GM12801 (cell line): ENCODE results near the gene VMO1.

Source experiments
- TF ChIP-seq, protein P1 (sequence below): IDR thresholded peaks from one replicate; pipeline ENCODE4 v1.5.1; 2011; ENCODE audit warnings: control low read depth; ENCODE audit not compliant: insufficient read length; ENCODE audit errors: extremely low read depth

VMO1 gene

DNA sequence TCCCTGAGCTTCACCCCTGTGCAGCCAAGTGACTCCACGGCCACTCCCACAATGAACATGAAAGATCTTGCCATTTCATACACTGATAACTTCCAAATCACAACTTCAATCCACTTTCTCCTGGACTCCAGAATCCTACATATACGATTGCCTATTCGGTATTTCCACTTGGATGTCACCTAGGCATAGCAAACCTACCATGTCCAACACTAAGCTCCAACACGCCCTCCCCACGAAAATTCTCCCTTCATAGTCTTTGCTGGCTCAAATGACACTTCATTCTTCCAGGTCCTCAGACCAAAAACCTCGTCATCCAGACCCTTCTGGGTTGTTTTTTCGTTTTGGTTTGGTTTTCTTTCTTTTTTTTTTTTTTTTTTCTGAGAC lies 4.5 kb upstream of the VMO1 start:
- TF ChIP-seq, protein P1, sequence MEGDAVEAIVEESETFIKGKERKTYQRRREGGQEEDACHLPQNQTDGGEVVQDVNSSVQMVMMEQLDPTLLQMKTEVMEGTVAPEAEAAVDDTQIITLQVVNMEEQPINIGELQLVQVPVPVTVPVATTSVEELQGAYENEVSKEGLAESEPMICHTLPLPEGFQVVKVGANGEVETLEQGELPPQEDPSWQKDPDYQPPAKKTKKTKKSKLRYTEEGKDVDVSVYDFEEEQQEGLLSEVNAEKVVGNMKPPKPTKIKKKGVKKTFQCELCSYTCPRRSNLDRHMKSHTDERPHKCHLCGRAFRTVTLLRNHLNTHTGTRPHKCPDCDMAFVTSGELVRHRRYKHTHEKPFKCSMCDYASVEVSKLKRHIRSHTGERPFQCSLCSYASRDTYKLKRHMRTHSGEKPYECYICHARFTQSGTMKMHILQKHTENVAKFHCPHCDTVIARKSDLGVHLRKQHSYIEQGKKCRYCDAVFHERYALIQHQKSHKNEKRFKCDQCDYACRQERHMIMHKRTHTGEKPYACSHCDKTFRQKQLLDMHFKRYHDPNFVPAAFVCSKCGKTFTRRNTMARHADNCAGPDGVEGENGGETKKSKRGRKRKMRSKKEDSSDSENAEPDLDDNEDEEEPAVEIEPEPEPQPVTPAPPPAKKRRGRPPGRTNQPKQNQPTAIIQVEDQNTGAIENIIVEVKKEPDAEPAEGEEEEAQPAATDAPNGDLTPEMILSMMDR, result no peak

DNA sequence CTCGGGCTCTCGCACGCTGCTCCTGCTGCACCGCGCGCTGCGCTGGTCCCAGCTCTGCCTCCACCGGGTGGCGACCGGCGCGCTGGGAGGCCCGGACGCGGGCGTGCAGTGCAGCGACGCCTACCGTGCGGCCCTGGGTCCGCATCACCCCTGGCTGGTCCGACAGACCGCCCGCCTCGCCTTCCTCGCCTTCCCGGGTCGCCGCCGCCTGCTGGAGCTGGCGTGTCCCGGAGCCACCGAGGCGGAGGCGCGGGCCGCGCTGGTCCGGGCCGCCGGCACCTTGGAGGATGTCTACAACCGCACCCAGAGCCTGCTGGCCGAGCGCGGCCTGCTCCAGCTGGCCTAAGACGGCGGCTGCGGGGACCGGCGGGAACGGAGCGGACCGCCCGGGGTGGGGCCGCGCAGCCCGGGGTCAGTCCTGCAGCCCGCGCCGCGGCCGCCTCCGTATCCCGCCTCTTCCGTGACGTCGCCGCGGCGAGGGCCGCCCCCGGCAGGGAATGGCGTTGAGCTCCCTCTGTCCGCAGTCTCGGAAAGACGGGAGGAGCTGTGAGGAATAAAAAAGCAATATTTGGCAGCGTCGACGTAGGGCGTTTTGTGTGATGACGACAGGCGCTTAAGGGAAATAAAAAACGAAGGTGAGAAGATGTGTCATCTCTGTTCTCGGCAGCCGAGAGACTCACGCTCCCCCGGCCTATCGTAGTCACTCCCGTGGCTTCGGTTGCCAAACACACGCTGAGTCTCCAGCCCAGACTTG lies 4.0 kb upstream of the VMO1 start:
- TF ChIP-seq, protein P1, result no peak

DNA sequence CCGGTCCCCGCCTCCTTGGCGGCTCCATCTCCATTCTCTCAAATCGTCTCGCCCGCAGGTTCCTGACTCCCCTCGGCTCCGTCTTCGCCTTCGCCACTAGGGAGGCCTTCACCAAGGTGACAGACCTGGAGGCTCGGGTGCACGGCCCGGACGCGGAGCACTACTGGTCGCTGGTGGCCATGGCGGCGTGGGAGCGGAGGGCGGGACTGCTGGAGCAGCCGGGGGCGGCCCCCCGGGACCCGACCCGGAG lies 3.5 kb upstream of the VMO1 start:
- TF ChIP-seq, protein P1, result no peak

DNA sequence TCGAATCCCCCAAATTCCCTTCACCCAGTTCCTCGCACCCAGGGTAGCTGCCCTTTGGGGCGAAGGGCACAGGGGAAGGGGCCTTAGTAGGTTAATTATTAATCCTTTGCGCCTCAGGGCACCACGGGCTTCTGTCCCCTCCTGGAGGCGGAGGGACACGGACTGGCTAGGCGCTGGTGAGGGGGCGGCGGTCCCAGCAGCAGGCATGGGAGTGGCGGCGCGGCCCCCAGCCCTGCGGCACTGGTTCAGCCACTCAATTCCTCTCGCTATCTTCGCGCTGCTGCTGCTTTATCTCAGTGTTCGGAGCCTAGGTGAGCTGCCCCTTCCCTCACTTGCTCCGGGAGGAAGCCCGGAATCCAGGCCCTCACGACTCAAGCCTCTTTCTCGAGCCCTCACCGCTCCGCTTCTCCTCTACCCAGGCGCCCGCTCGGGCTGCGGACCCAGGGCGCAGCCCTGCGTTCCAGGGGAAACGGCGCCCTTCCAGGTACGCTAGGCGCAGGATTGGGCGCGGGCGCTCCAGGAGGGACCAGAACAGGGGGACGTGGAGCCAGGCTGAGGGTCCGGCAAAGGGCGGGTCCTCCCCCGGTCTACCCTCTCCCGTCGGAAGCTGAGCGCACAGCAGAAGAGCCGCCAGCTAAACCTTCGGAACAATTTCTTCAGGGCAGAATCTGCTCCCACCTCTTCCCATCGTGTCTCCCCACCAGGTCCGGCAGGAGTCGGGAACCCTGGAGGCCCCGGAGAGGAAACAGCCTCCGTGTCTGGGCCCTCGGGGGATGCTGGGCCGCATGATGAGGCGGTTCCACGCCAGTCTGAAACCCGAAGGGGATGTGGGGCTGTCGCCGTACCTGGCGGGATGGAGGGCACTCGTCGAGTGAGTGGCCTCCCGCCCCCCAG lies 2.9 kb upstream of the VMO1 start, which contains the start of gene GLTPD2:
Gene GLTPD2, plus strand, starts transcription at position 158 of the 894 bp plus-strand sequence. Its CDS starts 48 bp downstream, at position 206.
- TF ChIP-seq, protein P1, result no peak

DNA sequence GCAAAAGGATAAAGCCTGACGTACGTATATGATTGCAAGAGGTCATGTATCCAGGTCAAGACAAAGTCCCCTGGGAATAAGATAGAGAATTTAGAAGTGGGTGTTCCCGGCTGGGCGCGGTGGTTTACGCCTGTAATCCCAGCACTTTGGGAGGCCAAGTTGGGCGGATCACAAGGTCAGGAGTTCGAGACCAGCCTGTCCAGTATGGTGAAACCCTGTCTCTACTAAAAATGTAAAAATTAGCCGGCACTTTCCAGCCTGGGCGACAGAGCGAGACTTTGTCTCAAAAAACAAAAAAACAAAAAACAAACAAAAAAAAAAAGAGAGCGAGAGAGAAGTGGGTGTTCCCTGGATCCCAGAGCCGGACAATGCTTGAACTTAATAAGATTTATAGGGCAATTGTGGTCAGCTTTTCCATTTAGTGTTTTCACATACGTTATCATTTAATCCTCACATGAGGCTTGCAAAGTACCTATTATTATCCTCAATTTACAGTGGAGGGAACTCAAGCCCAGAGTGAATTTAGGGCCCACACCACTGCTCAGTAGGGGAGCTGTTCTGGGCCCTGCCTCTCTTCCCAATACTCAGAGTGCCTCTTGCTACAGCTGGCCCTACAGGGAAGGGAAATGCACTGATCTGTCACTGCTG lies 2.1 kb upstream of the VMO1 start:
- TF ChIP-seq, protein P1, result no peak

DNA sequence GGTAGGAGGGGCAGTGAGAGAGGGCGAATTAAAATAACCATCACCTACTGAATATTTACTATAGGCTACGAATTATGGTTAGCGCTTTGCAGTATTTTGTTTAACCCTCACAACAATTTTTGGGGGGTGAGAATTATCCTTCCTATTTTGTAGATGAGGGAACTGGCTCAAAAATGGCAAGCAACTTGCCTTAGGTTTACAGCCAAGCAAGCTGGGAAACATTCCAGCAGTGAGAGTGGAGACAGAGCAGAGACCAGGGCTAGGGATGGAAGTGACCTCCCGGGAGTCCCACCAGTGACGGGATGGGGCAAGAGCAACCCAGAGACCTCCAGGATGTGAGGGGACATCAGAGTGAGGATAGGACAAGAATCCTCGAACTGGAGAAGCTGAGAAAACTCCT lies 352 bp upstream of the VMO1 start:
- TF ChIP-seq, protein P1, result no peak

DNA sequence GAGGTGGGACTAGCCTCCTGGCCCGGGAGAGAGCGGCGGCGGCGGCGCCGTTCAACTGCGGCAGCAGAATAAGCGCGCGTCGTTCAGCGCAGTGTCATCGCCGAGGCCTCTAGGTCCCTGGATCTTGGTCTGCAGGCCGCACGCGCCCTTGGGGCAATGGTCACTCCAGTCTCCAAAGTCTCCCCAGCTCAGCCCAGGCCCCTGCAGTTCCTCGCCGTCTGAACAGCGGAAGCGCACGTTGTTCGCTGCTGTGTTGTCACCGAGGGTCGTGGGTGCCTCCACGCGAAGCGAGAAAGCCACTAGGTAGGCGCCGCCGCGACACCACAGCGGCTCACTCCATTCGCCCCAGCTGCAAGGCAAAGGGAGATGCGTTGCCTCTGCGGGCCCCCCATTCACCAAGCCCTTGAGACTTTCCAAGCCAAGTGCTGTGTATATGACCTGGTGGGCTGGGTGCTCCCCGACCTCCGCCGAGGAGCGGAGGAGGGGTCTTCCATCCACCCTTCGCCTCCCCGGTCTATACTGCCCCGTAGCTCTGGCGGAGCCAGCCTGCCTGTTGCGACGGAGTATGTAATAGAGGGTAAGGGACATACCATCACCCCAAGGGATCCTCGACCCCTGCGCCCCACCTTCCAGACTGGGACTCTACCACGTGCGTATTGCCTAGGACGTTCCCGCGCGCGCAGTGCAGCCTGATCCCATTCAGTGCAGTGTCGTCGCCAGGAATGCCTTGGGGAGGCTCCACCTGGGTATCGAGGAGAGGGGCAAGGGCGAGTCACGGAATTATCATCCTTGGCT lies 656 bp downstream of the VMO1 start:
- TF ChIP-seq, protein P1, result no peak
